NCI-H510A treated with DMSO at 0.1 percent for 48 hours (cell line): ENCODE data around the gene CCDC27.
A peak's percentile ranks its signal among the peaks of the same experiment; 100 is the strongest.

Source experiments
- DNase-seq: peaks from one replicate; lab custom pipeline; 2025; lab: John Stamatoyannopoulos, UW

CCDC27 gene

DNA sequence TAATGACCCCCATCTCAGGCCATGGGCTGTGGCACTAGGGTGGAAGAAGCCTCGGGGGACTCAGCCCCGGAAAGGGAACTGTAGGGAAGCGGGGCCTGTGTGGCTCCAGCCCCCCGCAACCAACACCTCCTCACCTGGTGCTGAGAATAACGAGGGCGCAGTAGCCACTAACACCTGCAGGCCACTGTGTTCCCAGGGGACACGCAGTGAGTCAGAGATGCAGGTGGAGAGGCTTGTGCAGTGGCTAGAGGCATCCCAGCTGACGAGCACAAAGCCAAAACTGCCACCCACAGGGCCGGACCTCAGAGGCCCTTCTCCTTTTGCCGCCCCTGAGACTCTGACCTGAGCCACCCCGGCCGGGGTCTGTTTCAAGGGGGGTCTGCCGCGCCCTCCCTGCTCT is 33.5 kb upstream of the CCDC27 start:
- no peak for DNase-seq

GRCh38 chr1:3721955-3722465 is 30.2 kb upstream of the CCDC27 start:
- no peak for DNase-seq

DNA sequence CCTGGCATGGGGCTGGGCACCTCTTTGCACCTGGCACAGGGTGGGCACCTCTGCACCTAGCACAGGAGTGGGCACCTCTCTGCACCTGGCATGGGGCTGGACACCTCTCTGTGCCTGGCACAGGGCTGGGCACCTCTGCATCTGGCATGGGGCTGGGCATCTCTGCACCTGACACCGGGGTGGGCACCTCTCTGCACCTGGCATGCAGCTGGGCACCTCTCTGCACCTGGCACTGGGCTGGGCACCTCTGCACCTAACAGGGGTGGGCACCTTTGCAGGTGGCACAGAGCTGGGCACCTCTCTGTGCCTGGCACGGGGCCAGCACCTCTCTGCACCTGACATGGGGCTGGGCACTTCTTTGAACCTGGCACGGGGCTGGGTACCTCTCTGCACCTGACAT is 29.4 kb upstream of the CCDC27 start:
- DNase-seq = no peak

- DNase-seq = peak; percentile 39
Observed at GRCh38 chr1:3724416-3725030, 27.7 kb upstream of the CCDC27 start.

GRCh38 chr1:3725366-3725765 is 26.9 kb upstream of the CCDC27 start:
- no peak for DNase-seq

- DNase-seq = no peak
Observed at GRCh38 chr1:3727042-3727824, 25.0 kb upstream of the CCDC27 start.

- no peak for DNase-seq
Observed at GRCh38 chr1:3727825-3728776, 24.1 kb upstream of the CCDC27 start.

DNA sequence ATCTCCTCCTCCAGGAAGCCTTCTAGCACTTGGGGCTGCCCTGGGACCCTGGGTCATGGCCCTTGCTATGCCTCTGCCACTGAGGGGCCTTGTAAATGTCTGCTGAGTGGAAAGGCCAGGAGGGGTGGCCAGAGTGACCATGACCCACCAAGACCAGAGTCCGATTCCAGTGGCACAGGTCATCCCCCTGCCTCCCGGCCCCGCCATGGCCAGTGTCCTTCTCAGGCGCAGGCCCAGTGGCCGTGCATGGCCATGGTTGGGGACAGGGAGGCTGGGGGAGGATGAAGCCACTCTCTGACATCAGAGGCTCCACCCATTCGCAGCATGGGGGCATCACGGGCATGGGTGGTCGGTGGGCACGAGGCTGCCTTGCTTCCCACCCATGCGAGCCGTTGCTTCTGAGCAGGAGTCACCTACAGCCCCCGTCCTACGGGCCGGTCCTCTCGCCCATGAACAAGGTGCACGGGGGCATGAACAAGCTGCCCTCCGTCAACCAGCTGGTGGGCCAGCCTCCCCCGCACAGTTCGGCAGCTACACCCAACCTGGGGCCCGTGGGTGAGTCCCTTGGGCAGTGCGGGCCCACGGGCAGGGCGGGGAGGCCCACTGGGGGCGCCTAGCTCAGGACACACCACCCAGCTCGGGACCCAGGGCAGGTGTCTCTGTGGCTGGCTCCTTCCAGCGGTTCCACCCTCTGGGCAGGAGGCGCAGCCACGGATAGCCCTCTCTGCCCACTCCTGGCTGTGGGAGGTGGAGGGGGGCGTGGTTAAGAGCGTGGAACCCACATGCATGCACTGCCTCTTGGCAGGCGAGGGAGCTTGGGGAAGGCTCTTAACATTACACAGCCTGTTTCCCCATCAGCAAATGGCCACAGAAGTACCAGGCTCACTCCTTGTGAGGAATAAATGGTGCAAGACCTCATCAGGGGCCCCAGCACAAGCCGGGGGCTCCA is 22.4 kb upstream of the CCDC27 start:
- no peak for DNase-seq

DNA sequence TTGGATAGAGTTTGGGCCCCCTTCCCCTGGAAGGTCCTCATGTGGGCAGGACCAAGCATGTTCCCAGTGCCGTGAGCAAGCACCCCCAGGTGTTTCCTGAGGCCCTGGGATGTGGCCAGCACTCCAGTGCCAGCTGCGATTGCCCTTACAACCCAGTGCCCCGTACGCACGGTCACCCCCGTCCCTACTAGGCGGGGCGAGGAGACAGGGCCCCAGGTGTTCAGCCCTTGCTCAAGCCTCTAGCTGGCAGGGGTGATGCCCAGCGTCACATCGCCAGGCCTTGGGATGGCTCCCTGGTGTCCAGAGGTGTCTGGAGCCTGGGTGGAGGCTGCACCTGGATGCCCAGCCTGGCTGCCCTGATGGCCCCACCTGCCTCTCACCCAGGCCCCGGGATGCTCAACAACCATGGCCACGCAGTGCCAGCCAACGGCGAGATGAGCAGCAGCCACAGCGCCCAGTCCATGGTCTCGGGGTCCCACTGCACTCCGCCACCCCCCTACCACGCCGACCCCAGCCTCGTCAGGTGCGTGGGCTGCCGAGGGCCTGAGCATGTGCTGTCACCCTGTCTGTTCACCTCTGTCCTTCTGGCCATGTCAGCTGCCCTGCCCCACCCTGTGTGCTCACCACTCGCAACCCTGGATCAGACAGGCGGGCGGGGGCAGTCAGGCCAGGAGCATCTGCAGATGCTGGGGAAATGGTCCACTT is 21.6 kb upstream of the CCDC27 start:
- DNase-seq = no peak

- DNase-seq = no peak
Observed at GRCh38 chr1:3731583-3732433, 20.4 kb upstream of the CCDC27 start.

DNA sequence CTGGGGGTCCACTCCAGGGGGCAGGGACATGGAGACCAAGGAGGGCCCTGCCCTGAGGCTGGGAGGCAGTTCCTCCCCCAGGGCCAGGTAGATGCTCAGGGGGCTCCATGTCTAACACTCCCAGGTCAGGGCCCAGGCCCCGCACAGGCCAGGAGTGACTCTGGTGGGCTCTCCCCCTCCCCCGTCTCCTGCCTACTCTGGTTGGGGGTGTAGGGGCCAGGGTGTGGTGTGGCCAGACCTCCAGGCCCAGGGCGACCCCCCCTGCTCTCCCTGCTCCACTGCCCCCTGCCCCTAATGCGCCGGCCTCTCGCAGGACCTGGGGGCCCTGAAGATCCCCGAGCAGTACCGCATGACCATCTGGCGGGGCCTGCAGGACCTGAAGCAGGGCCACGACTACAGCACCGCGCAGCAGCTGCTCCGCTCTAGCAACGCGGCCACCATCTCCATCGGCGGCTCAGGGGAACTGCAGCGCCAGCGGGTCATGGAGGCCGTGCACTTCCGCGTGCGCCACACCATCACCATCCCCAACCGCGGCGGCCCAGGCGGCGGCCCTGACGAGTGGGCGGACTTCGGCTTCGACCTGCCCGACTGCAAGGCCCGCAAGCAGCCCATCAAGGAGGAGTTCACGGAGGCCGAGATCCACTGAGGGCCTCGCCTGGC is 19.7 kb upstream of the CCDC27 start:
- DNase-seq = no peak

- no peak for DNase-seq
Observed at GRCh38 chr1:3733094-3733882, 19.0 kb upstream of the CCDC27 start.

- DNase-seq = no peak
Observed at GRCh38 chr1:3733883-3734589, 18.2 kb upstream of the CCDC27 start.

DNA sequence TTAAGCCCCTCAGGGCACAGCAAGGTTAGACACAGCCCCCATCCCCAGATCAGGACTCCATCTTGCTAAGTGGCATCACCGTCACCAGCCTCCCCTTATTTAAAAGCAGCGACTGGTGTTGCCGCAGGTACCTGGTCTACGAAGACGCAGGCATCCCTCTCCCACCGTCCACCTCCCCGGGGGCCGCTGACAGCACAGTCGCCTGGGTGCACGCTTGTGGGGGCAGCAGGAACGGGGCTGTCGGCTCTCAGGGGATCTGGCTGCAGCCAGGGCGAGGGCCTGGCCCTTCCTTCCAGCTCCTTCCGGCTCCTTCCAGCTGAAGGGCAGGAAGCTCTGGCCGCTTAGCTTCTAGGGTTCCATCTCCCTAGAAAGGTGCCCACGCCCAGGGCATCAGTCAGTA is 17.6 kb upstream of the CCDC27 start:
- DNase-seq = no peak

GRCh38 chr1:3735027-3735681 is 17.1 kb upstream of the CCDC27 start:
- DNase-seq = no peak

- DNase-seq = no peak
Observed at GRCh38 chr1:3735688-3736087, 16.6 kb upstream of the CCDC27 start.

GRCh38 chr1:3736131-3736561 is 16.1 kb upstream of the CCDC27 start:
- DNase-seq = no peak
